Fibroblast of lung (primary cell): ENCODE results near the gene PMAIP1. TPM values are rescaled to one million over a fixed set of nuclear protein-coding genes. Genes with fewer than 3 reads are reported as not detected.

ENCODE experiments used
- DNase-seq, 2 donors: peaks; one replicate each; pipeline versions ENCODE4 v3.0.0 to v3.0.0-alpha.2; 2010; ENCODE audit warnings: low read depth in 2 of 2
- H2AFZ ChIP-seq: 2 replicates; pipeline ENCODE4 v1.5.1; 2012; ENCODE audit warnings: low read length, control low read depth, inconsistent platforms
- H3K27ac ChIP-seq: 2 replicates; pipeline ENCODE4 v1.5.1; 2011; ENCODE audit warnings: low read length, control low read depth; ENCODE audit not compliant: insufficient read depth
- H3K27me3 ChIP-seq: 2 replicates; pipeline ENCODE4 v1.5.1; 2011; ENCODE audit warnings: mild to moderate bottlenecking, low read length; ENCODE audit not compliant: control insufficient read depth, insufficient read depth
- H3K36me3 ChIP-seq: 2 replicates; pipeline ENCODE4 v1.5.1; 2011; ENCODE audit warnings: low read length; ENCODE audit not compliant: control insufficient read depth, insufficient read depth
- H3K4me1 ChIP-seq: 2 replicates; pipeline ENCODE4 v1.5.1; 2011; ENCODE audit warnings: low read length; ENCODE audit not compliant: control insufficient read depth, insufficient read depth; ENCODE audit errors: extremely low read depth
- H3K4me2 ChIP-seq: 2 replicates; pipeline ENCODE4 v1.5.1; 2011; ENCODE audit warnings: low read length, control low read depth; ENCODE audit not compliant: insufficient read depth; ENCODE audit errors: extremely low read depth
- H3K4me3 ChIP-seq, 4 experiments: fragments of 200-600 bp in 1 of 4; sonication (generic) in 1 of 4; replicated peaks in 1 of 4; 2 replicates each; pipeline ENCODE4 v1.5.1; 2011 to 2016; ENCODE audit warnings: low read length in 4 of 4, low read depth in 3 of 4, mild to moderate bottlenecking in 3 of 4, control low read depth in 2 of 4, inconsistent platforms in 1 of 4, mixed read lengths in 1 of 4; ENCODE audit not compliant: insufficient read depth in 1 of 4; ENCODE audit errors: control extremely low read depth in 1 of 4
- H3K79me2 ChIP-seq: 2 replicates; pipeline ENCODE4 v1.5.1; 2012; ENCODE audit warnings: mild to moderate bottlenecking, low read length, inconsistent platforms; ENCODE audit not compliant: control insufficient read depth, insufficient read depth
- H3K9ac ChIP-seq: 2 replicates; pipeline ENCODE4 v1.5.1; 2011; ENCODE audit warnings: mild to moderate bottlenecking, low read length, control low read depth; ENCODE audit not compliant: insufficient read depth
- H3K9me3 ChIP-seq: 2 replicates; pipeline ENCODE4 v1.5.1; 2012; ENCODE audit warnings: low read depth, low read length; ENCODE audit not compliant: control insufficient read depth, insufficient read depth
- H4K20me1 ChIP-seq: 2 replicates; pipeline ENCODE4 v1.5.1; 2011; ENCODE audit warnings: low read length; ENCODE audit not compliant: control insufficient read depth, insufficient read depth; ENCODE audit errors: extremely low read depth
- EZH2 ChIP-seq: IDR thresholded peaks from 2 replicates; pipeline ENCODE4 v1.5.1; 2012; ENCODE audit warnings: low read length, control low read depth, mild to moderate bottlenecking; ENCODE audit errors: missing control alignments
- polyA plus RNA-seq, 2 donors: library from polyadenylated mRNA; depleted of rRNA in 1 of 2; stranded (reverse) in 1 of 2; unstranded in 1 of 2; fragments of >200 nt; gene quantifications; 2 replicates each; pipeline ENCODE4 v1.2.1, GENCODE V29; 2011 to 2012; ENCODE audit warnings: missing spikeins in 1 of 2
- total RNA-seq: library from RNA; depleted of rRNA; stranded (reverse); fragments of >200 nt; gene quantifications from 2 replicates; pipeline ENCODE4 v1.2.1, GENCODE V29; 2014
- TF ChIP-seq, protein P1 (sequence below), 2 donors: IDR thresholded peaks in 1 of 2; conservative IDR thresholded peaks in 1 of 2; 1 replicate in 1 of 2; 2 replicates in 1 of 2; pipeline ENCODE4 v1.5.1; 2011 to 2012; ENCODE audit warnings: low read length in 2 of 2, control low read depth in 1 of 2, inconsistent platforms in 1 of 2, low read depth in 1 of 2, mild to moderate bottlenecking in 1 of 2

The PMAIP1 gene
- total and polyA plus RNA-seq, 2 donors (not counting 1 experiment from before 2014, with no cell fraction given): 8.5 to 34.7 TPM

DNA sequence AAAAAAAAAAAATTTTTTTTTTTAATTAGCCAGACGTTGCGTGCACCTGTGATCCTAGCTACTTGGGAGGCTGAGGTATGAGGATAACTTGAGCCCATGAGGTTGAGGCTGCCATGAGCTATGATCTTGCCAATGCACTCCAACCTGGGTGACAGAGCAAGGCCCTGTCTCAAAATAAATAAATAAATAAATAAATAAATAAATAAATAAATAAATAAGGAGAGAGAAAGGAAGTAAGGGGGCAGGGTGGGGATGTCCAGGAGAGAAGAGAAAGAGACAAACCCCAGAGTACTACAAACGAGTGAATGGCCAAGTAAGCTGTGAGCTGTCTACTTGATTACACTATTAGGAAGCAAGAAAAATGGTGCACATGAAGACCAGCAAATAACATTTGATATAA is 7.7 kb upstream of the PMAIP1 start:
- H3K9ac ChIP-seq: no peak overlapping the region
- no peaks in the 10 kb centered on the region for H3K9me3 ChIP-seq
- H3K4me3 ChIP-seq: no peak overlapping the region
- H3K27ac ChIP-seq: no peak overlapping the region
- H3K36me3 ChIP-seq: no peaks in the 10 kb centered on the region
- H3K4me1 ChIP-seq: no peaks in the 10 kb centered on the region
- TF ChIP-seq, protein P1, sequence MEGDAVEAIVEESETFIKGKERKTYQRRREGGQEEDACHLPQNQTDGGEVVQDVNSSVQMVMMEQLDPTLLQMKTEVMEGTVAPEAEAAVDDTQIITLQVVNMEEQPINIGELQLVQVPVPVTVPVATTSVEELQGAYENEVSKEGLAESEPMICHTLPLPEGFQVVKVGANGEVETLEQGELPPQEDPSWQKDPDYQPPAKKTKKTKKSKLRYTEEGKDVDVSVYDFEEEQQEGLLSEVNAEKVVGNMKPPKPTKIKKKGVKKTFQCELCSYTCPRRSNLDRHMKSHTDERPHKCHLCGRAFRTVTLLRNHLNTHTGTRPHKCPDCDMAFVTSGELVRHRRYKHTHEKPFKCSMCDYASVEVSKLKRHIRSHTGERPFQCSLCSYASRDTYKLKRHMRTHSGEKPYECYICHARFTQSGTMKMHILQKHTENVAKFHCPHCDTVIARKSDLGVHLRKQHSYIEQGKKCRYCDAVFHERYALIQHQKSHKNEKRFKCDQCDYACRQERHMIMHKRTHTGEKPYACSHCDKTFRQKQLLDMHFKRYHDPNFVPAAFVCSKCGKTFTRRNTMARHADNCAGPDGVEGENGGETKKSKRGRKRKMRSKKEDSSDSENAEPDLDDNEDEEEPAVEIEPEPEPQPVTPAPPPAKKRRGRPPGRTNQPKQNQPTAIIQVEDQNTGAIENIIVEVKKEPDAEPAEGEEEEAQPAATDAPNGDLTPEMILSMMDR (conservative IDR thresholded peaks at IDR 0.05 in 1 of 2, IDR thresholded peaks at IDR 0.05 in 1 of 2; ENCODE audit: low read depth in 1 of 2, low read length in 2 of 2): no peak
- no peak for TF ChIP-seq EZH2
- H2AFZ ChIP-seq: no peak overlapping the region
- no peaks in the 10 kb centered on the region for H3K27me3 ChIP-seq
- no peaks in the 10 kb centered on the region for H4K20me1 ChIP-seq
- no peaks in the 10 kb centered on the region for H3K79me2 ChIP-seq
- H3K4me2 ChIP-seq: no peak overlapping the region
- DNase-seq: no peak

DNA sequence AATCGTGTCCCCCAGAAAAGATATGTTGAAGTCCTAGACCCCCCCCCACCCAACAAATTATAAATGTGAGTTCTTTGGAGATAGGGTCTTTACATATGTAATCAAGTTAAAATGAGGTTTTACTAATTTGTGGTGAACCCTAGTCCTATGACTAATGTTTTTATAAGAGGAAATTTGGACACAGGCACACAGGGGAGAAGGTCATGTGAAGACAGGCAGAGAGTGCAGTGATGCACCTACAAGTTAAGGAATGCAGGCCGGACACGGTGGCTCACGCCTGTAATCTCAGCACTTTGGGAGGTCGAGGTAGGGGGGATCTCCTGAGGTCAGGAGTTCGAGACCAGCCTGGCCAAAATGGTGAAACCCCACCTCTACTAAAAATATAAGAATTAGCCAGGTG is 5.8 kb upstream of the PMAIP1 start:
- H3K27me3 ChIP-seq: no peaks in the 10 kb centered on the region

DNA sequence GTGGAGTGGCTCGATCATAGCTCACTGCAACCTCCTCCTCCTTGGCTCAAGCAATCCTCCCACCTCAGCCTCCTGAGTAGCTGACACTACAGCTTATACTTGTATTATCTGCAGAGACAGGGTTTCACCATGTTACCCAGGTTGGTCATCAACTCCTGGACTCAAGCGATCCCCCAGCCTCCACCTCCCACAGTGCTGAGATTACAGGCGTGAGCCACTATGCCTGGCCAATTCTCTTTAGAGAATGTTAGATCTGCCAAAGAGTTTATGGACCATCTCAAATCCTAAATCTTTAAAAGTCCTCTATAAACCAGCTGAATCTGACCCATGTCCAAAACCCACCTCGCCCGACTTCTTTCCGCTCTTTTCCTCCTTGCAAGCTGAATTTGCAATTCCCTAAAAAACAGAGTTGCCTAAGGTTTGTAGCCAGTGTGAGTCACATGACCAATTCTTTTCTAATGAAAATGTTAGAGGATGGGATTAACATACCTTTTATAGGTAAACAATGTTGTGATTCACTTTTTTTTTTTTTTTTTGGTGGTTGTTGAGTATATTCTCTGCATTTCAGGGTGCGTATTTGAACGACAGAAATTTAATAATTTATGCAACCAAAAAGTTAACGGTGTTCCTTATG is 2.4 kb upstream of the PMAIP1 start:
- Histone ChIP-seq H3K4me2 (no peak overlapping the region), H3K4me3 (peak overlapping the region in 1 of 4 experiments; percentile 94), H3K79me2 (peaks cover 19% of the 10 kb centered on the region), H3K9me3 (no peaks in the 10 kb centered on the region), H3K27me3 (no peaks in the 10 kb centered on the region), H3K4me1 (no peaks in the 10 kb centered on the region), H3K9ac (no peak overlapping the region), H3K27ac (no peak overlapping the region), H2AFZ (no peak overlapping the region), H4K20me1 (no peaks in the 10 kb centered on the region), H3K36me3 (no peaks in the 10 kb centered on the region)
- TF ChIP-seq, protein P1 (conservative IDR thresholded peaks at IDR 0.05 in 1 of 2, IDR thresholded peaks at IDR 0.05 in 1 of 2; ENCODE audit: low read depth in 1 of 2, low read length in 2 of 2): no peak
- no peak for TF ChIP-seq EZH2
- DNase-seq: no peak

More for the DNA sequence above, 5.8 kb upstream of the PMAIP1 start:
- DNase-seq: peak in 1 of 2 donors; percentile 39
- Histone ChIP-seq H2AFZ (no peak overlapping the region), H3K4me3 (no peak overlapping the region), H3K9me3 (no peaks in the 10 kb centered on the region), H3K4me2 (no peak overlapping the region), H3K27ac (no peak overlapping the region), H3K79me2 (peaks cover 2% of the 10 kb centered on the region), H3K36me3 (no peaks in the 10 kb centered on the region), H3K9ac (no peak overlapping the region), H3K4me1 (no peaks in the 10 kb centered on the region), H4K20me1 (no peaks in the 10 kb centered on the region)
- no peak for TF ChIP-seq EZH2
- TF ChIP-seq, protein P1 (conservative IDR thresholded peaks at IDR 0.05 in 1 of 2, IDR thresholded peaks at IDR 0.05 in 1 of 2; ENCODE audit: low read depth in 1 of 2, low read length in 2 of 2): no peak
